ENCODE data around the gene VSTM2A. TPM values are rescaled to one million over a fixed set of nuclear protein-coding genes. Genes with fewer than 3 reads are reported as not detected.
A peak's percentile ranks its signal among the peaks of the same experiment; 100 is the strongest.

The VSTM2A gene
- total RNA-seq, 1 experiment from 2014 or later = not detected

GRCh38 chr7:54546081-54546985, 4.2 kb downstream of the VSTM2A start:
- TF ChIP-seq EZH2phosphoT487 (IDR thresholded peaks at IDR 0.05; ENCODE audit: borderline replicate concordance, low read length) (no peak), CTCF (conservative IDR thresholded peaks at IDR 0.05; ENCODE audit: low read depth, low read length) (peak; percentile 44), EZH2 (IDR thresholded peaks at IDR 0.05; ENCODE audit: low read length, unreplicated experiment) (no peak)
- H3K4me1 ChIP-seq (ENCODE audit: insufficient read depth, low read length) = no peaks in the 10 kb centered on the region
- no peaks in the 10 kb centered on the region for H3F3A ChIP-seq (ENCODE audit: low read length, unreplicated experiment)
- H3K4me2 ChIP-seq (ENCODE audit: low read length) = peak overlapping the region; percentile 74
- H3K9ac ChIP-seq (ENCODE audit: low read length) = no peak overlapping the region
- H3K27ac ChIP-seq (ENCODE audit: low read length) = no peak overlapping the region
- H2AFZ ChIP-seq (ENCODE audit: low read length) = peak overlapping the region; percentile 42; the same call in 1 of the 2 replicates
- no peaks in the 10 kb centered on the region for H3K79me2 ChIP-seq (ENCODE audit: low read length)
- POLR2A ChIA-PET (ENCODE audit: unreplicated experiment) = no interaction called here
- no peaks in the 10 kb centered on the region for H3K9me2 ChIP-seq (replicated peaks; ENCODE audit: low read length)
- CTCF ChIA-PET = no interaction called here
- H3K36me3 ChIP-seq (ENCODE audit: low read depth, low read length) = no peaks in the 10 kb centered on the region
- peak overlapping the region; percentile 42; the same call in 1 of the 2 replicates for H3K4me3 ChIP-seq (ENCODE audit: low read length)
- BruUV-seq (replicated peaks) = no TSS peak
- DNase-seq (peak; percentile 14), ATAC-seq (peak; percentile 85)
- H4K20me1 ChIP-seq (ENCODE audit: low read length) = no peaks in the 10 kb centered on the region
- peaks cover 63% of the 10 kb centered on the region for H3K27me3 ChIP-seq (ENCODE audit: low read length)
- intact Hi-C loops (cut with micrococcal nuclease) = loop anchor here (1.0 kb wide), 1 partner anchor 118 kb away; no protein-coding TSS in a partner anchor
- H3K9me3 ChIP-seq (ENCODE audit: low read length) = no peaks in the 10 kb centered on the region

DNA sequence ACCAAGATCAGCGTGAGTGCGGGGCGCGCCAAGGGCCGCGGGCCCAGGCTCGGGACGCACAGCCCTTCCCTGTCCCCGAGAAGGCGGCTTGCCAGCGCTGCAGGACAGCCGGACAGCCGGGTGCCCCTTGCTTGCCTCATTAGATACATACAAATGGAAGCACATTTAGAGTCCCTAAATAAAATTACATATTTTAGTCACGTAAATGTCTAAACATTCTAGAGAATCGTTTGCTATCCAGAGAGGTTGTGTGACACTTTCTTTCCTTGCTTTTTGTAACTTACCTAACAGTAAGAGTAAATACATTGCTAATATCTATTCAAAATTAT, 4.8 kb downstream of the VSTM2A start:
- BruUV-seq (replicated peaks) = no TSS peak
- H3K4me1 ChIP-seq (ENCODE audit: insufficient read depth, low read length) = no peaks in the 10 kb centered on the region
- TF ChIP-seq EZH2 (IDR thresholded peaks at IDR 0.05; ENCODE audit: low read length, unreplicated experiment) (no peak), EZH2phosphoT487 (IDR thresholded peaks at IDR 0.05; ENCODE audit: borderline replicate concordance, low read length) (no peak), CTCF (conservative IDR thresholded peaks at IDR 0.05; ENCODE audit: low read depth, low read length) (no peak)
- H3K79me2 ChIP-seq (ENCODE audit: low read length) = no peaks in the 10 kb centered on the region
- H3K36me3 ChIP-seq (ENCODE audit: low read depth, low read length) = no peaks in the 10 kb centered on the region
- no peak for ATAC-seq
- peak overlapping the region; percentile 42; the same call in 1 of the 2 replicates for H3K4me3 ChIP-seq (ENCODE audit: low read length)
- no peaks in the 10 kb centered on the region for H4K20me1 ChIP-seq (ENCODE audit: low read length)
- ChIA-PET CTCF (no interaction called here), POLR2A (ENCODE audit: unreplicated experiment) (no interaction called here)
- no peak for DNase-seq
- H3K9ac ChIP-seq (ENCODE audit: low read length) = no peak overlapping the region
- no peaks in the 10 kb centered on the region for H3K9me2 ChIP-seq (replicated peaks; ENCODE audit: low read length)
- intact Hi-C loops (cut with micrococcal nuclease) = loop anchor here (1.0 kb wide), 1 partner anchor 117 kb away; no protein-coding TSS in a partner anchor
- no peak overlapping the region for H3K27ac ChIP-seq (ENCODE audit: low read length)
- no peaks in the 10 kb centered on the region for H3K9me3 ChIP-seq (ENCODE audit: low read length)
- H3F3A ChIP-seq (ENCODE audit: low read length, unreplicated experiment) = no peaks in the 10 kb centered on the region
- H3K4me2 ChIP-seq (ENCODE audit: low read length) = peak overlapping the region; percentile 74
- peak overlapping the region; percentile 42; the same call in 1 of the 2 replicates for H2AFZ ChIP-seq (ENCODE audit: low read length)
- peaks cover 57% of the 10 kb centered on the region for H3K27me3 ChIP-seq (ENCODE audit: low read length)

DNA sequence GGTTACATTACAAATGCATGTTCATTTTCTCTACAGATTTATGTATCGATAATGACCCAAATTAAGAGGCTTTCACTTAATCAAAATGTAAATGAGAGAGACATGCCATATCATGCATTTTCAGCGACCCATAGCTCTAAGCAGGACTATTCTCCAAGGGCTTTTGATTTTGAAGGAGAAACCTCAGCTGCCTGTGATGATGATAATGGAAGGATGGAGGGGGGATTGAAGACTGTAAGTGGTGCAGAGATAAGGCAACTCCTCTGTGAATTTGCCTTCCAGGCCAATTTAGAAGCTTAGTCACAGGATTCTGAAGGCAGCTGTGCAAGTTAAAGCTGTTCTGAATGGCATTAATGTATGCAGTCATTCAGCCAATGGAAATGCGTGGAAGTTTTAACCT, 8.3 kb downstream of the VSTM2A start:
- Histone ChIP-seq H3K27ac (ENCODE audit: low read length) (no peak overlapping the region), H3K9me2 (replicated peaks; ENCODE audit: low read length) (no peaks in the 10 kb centered on the region), H4K20me1 (ENCODE audit: low read length) (no peaks in the 10 kb centered on the region), H3K79me2 (ENCODE audit: low read length) (no peaks in the 10 kb centered on the region), H3F3A (ENCODE audit: low read length, unreplicated experiment) (no peaks in the 10 kb centered on the region), H2AFZ (ENCODE audit: low read length) (no peak overlapping the region), H3K4me2 (ENCODE audit: low read length) (no peak overlapping the region), H3K4me1 (ENCODE audit: insufficient read depth, low read length) (no peaks in the 10 kb centered on the region), H3K9me3 (ENCODE audit: low read length) (no peaks in the 10 kb centered on the region), H3K27me3 (ENCODE audit: low read length) (peaks cover 31% of the 10 kb centered on the region), H3K4me3 (ENCODE audit: low read length) (no peak overlapping the region), H3K36me3 (ENCODE audit: low read depth, low read length) (no peaks in the 10 kb centered on the region), H3K9ac (ENCODE audit: low read length) (no peak overlapping the region)
- BruUV-seq (replicated peaks) = no TSS peak
- CTCF ChIA-PET = no interaction called here
- TF ChIP-seq EZH2 (IDR thresholded peaks at IDR 0.05; ENCODE audit: low read length, unreplicated experiment) = no peak
- TF ChIP-seq CTCF (conservative IDR thresholded peaks at IDR 0.05; ENCODE audit: low read depth, low read length) = no peak
- no peak for TF ChIP-seq EZH2phosphoT487 (IDR thresholded peaks at IDR 0.05; ENCODE audit: borderline replicate concordance, low read length)
- POLR2A ChIA-PET (ENCODE audit: unreplicated experiment) = no interaction called here
- no peak for DNase-seq
- ATAC-seq = no peak
- intact Hi-C loops (cut with micrococcal nuclease) = no loop called here
